Retinal pigment epithelial cell (primary cell): Measurements from ENCODE around the gene ASRGL1.

ENCODE experiments used
- DNase-seq: peaks from one replicate; pipeline ENCODE4 v3.0.0-alpha.2; 2010; ENCODE audit warnings: low read depth
- H3K4me3 ChIP-seq: 2 replicates; pipeline ENCODE4 v1.5.1; 2011; ENCODE audit warnings: mild to moderate bottlenecking, low read length, control low read depth, moderate library complexity
- TF ChIP-seq, protein P1 (sequence below): conservative IDR thresholded peaks from 2 replicates; pipeline ENCODE4 v1.5.1; 2011; ENCODE audit warnings: low read depth, low read length, control low read depth, inconsistent platforms

Gene ASRGL1

DNA sequence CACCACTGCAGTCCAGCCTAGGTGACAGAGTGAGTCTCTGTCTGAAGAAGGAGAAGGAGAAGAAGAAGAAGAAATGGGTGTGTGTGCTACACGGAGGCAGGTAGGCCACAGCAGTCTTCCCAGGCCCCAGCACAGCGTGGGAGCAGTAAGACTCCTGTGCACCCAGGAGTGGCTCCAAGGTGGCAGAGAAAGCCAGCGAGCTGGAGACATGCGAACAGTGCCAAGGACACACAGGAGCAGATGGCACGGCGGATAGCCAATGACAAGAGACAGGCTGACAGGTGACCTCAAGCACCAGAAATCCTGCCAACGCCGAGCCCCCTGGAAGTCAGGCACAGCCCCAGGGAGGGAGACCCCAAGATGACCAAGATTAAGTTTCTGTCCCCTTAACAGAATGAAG, 72.6 kb downstream of the ASRGL1 start:
- H3K4me3 ChIP-seq: no peak overlapping the region
- TF ChIP-seq, protein P1, sequence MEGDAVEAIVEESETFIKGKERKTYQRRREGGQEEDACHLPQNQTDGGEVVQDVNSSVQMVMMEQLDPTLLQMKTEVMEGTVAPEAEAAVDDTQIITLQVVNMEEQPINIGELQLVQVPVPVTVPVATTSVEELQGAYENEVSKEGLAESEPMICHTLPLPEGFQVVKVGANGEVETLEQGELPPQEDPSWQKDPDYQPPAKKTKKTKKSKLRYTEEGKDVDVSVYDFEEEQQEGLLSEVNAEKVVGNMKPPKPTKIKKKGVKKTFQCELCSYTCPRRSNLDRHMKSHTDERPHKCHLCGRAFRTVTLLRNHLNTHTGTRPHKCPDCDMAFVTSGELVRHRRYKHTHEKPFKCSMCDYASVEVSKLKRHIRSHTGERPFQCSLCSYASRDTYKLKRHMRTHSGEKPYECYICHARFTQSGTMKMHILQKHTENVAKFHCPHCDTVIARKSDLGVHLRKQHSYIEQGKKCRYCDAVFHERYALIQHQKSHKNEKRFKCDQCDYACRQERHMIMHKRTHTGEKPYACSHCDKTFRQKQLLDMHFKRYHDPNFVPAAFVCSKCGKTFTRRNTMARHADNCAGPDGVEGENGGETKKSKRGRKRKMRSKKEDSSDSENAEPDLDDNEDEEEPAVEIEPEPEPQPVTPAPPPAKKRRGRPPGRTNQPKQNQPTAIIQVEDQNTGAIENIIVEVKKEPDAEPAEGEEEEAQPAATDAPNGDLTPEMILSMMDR: no peak
- no peak for DNase-seq

DNA sequence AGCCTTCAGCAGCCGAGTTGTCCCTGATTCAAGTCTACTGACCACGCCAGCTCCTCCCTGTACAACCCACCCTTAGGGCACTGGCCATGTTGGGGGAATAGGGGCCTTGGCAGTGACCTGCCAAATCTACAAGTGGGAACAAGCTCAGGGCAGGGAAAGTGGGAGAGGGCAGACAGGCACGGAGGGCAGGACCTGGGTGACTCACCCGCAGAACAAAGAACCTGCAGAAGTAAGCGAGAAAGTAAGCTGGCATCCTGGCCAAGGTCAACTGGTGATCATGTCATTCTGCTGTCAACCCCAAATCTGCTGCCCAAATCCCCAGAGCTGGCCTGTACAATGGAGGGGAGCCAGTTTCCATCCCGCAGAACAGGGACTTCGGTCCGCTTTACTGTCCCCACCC, 73.7 kb downstream of the ASRGL1 start:
- DNase-seq: no peak
- TF ChIP-seq, protein P1: no peak

DNA sequence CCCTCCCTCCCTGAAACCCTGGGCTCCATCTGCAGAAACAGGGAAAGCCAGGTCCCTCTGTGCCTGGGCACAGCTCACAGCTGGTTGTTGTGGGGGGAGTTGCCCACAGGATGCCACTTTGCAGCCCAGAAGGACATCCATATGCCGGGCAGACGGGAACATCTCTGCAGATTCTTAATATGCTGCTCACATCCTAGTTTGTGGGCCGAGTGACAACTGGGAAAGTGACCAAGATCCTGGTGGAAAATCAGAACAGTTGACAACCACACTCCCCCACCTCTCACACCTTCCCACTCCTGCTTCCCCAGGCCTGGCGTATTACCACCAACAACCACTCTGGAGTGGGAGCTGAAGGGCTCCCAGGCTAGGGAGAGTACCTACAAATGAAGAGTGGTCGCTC, 74.3 kb downstream of the ASRGL1 start:
- no peak overlapping the region for H3K4me3 ChIP-seq
- TF ChIP-seq, protein P1: no peak
- no peak for DNase-seq

More for the DNA sequence above, 73.7 kb downstream of the ASRGL1 start:
- no peak overlapping the region for H3K4me3 ChIP-seq

DNA sequence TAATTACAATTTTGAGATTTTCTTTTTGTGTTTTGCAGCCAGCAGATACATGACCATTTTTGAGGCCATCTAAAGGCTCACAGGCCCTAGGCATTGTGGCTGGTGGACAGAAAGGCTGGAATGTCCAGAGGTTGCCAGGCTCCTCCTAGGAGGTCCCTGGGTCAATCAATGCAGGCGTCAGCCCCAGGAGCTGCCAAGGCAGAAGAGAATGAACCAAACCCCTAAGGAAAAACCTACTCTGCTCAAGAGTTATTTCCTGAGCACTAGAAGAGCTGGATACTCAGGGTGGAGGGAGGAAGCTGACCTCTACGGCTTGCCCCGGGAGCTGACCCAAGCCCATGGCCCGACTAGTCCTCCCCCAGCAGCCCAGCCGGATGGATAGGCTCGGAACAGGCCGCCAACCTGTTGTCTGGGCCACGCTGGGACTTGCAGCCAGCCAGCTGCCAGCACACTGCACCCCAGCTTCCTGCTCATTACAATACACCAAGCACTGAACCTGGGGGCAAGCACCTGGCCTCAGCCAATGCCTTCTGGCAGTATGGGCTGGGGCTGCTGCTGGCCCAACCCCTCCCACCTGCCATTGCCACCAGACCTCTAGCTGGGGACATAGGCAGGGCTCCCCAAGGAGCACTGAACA, 75.9 kb downstream of the ASRGL1 start:
- DNase-seq: no peak
- TF ChIP-seq, protein P1: no peak
- H3K4me3 ChIP-seq: no peak overlapping the region

DNA sequence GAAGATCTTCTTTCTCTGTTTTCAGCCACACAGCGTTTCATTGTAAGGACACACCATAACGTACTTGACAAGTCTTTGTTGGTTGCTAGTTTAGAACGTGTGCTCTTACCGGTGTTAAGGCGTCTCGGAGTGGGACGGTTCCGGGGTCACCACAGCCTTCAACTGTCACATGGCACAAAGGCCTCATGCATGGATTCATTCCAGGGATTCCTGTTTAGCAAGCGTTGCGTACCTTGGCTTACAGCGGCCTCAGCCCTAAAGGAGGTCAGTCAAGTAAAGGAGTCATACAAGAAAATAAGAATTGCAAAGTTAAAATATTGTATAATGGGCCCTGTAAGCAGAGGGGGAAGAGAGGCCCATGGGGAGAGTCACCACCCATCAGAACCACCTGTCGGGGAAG, 79.3 kb downstream of the ASRGL1 start:
- TF ChIP-seq, protein P1: no peak
- H3K4me3 ChIP-seq: no peak overlapping the region
- DNase-seq: no peak

DNA sequence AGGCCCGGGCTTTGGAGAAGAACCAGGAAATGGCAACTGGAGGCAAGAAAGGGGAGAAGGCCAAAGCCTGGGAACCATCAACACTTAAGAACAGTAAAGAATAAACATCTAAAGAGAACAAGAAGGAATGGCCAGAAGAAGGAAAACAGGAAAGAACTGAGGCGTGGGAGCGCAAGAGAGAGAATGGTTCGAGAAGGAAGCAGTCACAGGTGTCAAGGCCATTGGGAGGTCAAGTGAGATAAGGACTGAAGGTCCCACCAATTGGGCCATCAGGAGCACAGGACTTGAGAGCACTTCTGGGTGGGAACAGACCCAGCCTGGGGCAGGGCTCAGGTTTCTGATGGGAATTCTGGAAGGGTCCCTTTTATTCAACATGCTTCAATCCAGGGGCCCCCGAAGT, 80.9 kb downstream of the ASRGL1 start:
- TF ChIP-seq, protein P1: no peak
- no peak for DNase-seq
- no peak overlapping the region for H3K4me3 ChIP-seq

DNA sequence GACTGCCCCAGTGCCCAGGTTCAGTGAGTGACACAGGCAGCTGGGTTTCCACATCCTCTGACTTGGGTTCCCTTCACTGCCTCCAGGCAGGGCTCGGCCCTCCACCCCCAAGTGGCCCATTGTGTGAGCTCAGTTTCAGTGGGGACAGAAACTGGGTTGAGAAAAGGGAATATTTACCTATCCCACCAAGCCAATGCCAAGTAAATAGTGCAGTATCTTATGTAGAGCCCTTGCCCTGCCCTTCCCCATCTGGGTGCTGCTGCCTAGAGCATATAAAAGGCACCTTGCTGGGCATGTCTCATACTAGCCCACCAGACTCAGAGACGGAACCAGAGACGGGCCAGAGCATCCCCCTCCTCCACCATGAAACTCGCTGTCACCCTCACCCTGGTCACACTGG, 81.5 kb downstream of the ASRGL1 start, which contains the start of gene SCGB1A1:
Gene SCGB1A1 (plus strand): TSS at position 301 of the 400 bp plus-strand sequence. CDS start 63 bp downstream, at position 364.
- DNase-seq: no peak
- no peak within 1 kb of the TSS for H3K4me3 ChIP-seq
- TF ChIP-seq, protein P1: no peak
